ENCODE results near the gene POLR2E.
"Not testable (repeated sequence)": the region's sequence is repeated elsewhere in the genome, so short reads cannot be mapped to it uniquely, and the experiment has no call there.

POLR2E gene

GRCh38 chr19:1131718-1132551, 36.8 kb upstream of the POLR2E start:
- H3K27ac Mint-ChIP-seq, result peak overlapping the region; percentile 80
- H3K4me1 Mint-ChIP-seq (ENCODE audit: low read depth), result peaks cover 19% of the 10 kb centered on the region
- no peaks in the 10 kb centered on the region for H3K36me3 Mint-ChIP-seq
- peak overlapping the region; percentile 83 for H3K4me3 Mint-ChIP-seq
- H3K9me3 Mint-ChIP-seq (ENCODE audit: low read depth), result no peaks in the 10 kb centered on the region
- H3K27me3 Mint-ChIP-seq, result no peaks in the 10 kb centered on the region

- peaks cover 17% of the 10 kb centered on the region for H3K4me1 Mint-ChIP-seq (ENCODE audit: low read depth)
- H3K27me3 Mint-ChIP-seq, result no peaks in the 10 kb centered on the region
- peak overlapping the region; percentile 83 for H3K4me3 Mint-ChIP-seq
- H3K36me3 Mint-ChIP-seq, result no peaks in the 10 kb centered on the region
- H3K9me3 Mint-ChIP-seq (ENCODE audit: low read depth), result no peaks in the 10 kb centered on the region
- peak overlapping the region; percentile 81 for H3K27ac Mint-ChIP-seq
Observed at GRCh38 chr19:1130771-1131717, 35.9 kb upstream of the POLR2E start.

GRCh38 chr19:1129535-1129934, 34.4 kb upstream of the POLR2E start:
- Mint-ChIP-seq H3K27ac (no peak overlapping the region), H3K4me3 (peak overlapping the region; percentile 83), H3K4me1 (ENCODE audit: low read depth) (peaks cover 17% of the 10 kb centered on the region), H3K27me3 (no peaks in the 10 kb centered on the region), H3K36me3 (no peaks in the 10 kb centered on the region), H3K9me3 (ENCODE audit: low read depth) (no peaks in the 10 kb centered on the region)

GRCh38 chr19:1129084-1129483, 33.9 kb upstream of the POLR2E start:
- peaks cover 17% of the 10 kb centered on the region for H3K4me1 Mint-ChIP-seq (ENCODE audit: low read depth)
- H3K4me3 Mint-ChIP-seq; H3K9me3 Mint-ChIP-seq (ENCODE audit: low read depth); H3K27me3 Mint-ChIP-seq; H3K27ac Mint-ChIP-seq; H3K36me3 Mint-ChIP-seq: not testable (repeated sequence)

GRCh38 chr19:1128106-1128505, 32.9 kb upstream of the POLR2E start:
- Mint-ChIP-seq H3K4me3 (no peak overlapping the region), H3K9me3 (ENCODE audit: low read depth) (no peaks in the 10 kb centered on the region), H3K27me3 (no peaks in the 10 kb centered on the region), H3K4me1 (ENCODE audit: low read depth) (peaks cover 17% of the 10 kb centered on the region), H3K36me3 (no peaks in the 10 kb centered on the region), H3K27ac (peak overlapping the region; percentile 46)

GRCh38 chr19:1126984-1127760, 32.0 kb upstream of the POLR2E start:
- no peak overlapping the region for H3K27ac Mint-ChIP-seq
- no peaks in the 10 kb centered on the region for H3K9me3 Mint-ChIP-seq (ENCODE audit: low read depth)
- H3K27me3 Mint-ChIP-seq, result no peaks in the 10 kb centered on the region
- peaks cover 17% of the 10 kb centered on the region for H3K4me1 Mint-ChIP-seq (ENCODE audit: low read depth)
- H3K36me3 Mint-ChIP-seq, result no peaks in the 10 kb centered on the region
- H3K4me3 Mint-ChIP-seq, result no peak overlapping the region

GRCh38 chr19:1125601-1126467, 30.7 kb upstream of the POLR2E start:
- Mint-ChIP-seq H3K36me3 (peaks cover 3% of the 10 kb centered on the region), H3K9me3 (ENCODE audit: low read depth) (no peaks in the 10 kb centered on the region), H3K4me3 (no peak overlapping the region), H3K27ac (no peak overlapping the region), H3K27me3 (no peaks in the 10 kb centered on the region), H3K4me1 (ENCODE audit: low read depth) (peaks cover 16% of the 10 kb centered on the region)

GRCh38 chr19:1123885-1124677, 28.9 kb upstream of the POLR2E start:
- Mint-ChIP-seq H3K27ac (no peak overlapping the region), H3K4me1 (ENCODE audit: low read depth) (peaks cover 5% of the 10 kb centered on the region), H3K4me3 (no peak overlapping the region), H3K36me3 (peaks cover 3% of the 10 kb centered on the region), H3K27me3 (no peaks in the 10 kb centered on the region), H3K9me3 (ENCODE audit: low read depth) (no peaks in the 10 kb centered on the region)

GRCh38 chr19:1123381-1123780, 28.2 kb upstream of the POLR2E start:
- H3K4me3 Mint-ChIP-seq, result no peak overlapping the region
- H3K4me1 Mint-ChIP-seq (ENCODE audit: low read depth), result peaks cover 4% of the 10 kb centered on the region
- no peaks in the 10 kb centered on the region for H3K27me3 Mint-ChIP-seq
- H3K36me3 Mint-ChIP-seq, result peaks cover 3% of the 10 kb centered on the region
- H3K9me3 Mint-ChIP-seq (ENCODE audit: low read depth), result no peaks in the 10 kb centered on the region
- no peak overlapping the region for H3K27ac Mint-ChIP-seq

- Mint-ChIP-seq H3K9me3 (ENCODE audit: low read depth) (no peaks in the 10 kb centered on the region), H3K4me1 (ENCODE audit: low read depth) (peaks cover 4% of the 10 kb centered on the region), H3K27ac (no peak overlapping the region)
Observed at GRCh38 chr19:1122972-1123363, 27.8 kb upstream of the POLR2E start.

GRCh38 chr19:1122021-1122971, 27.1 kb upstream of the POLR2E start:
- Mint-ChIP-seq H3K27ac (no peak overlapping the region), H3K9me3 (ENCODE audit: low read depth) (no peaks in the 10 kb centered on the region), H3K4me1 (ENCODE audit: low read depth) (peaks cover 2% of the 10 kb centered on the region), H3K27me3 (no peaks in the 10 kb centered on the region), H3K36me3 (peaks cover 3% of the 10 kb centered on the region), H3K4me3 (no peak overlapping the region)

More at GRCh38 chr19:1122972-1123363, 27.8 kb upstream of the POLR2E start:
- peaks cover 3% of the 10 kb centered on the region for H3K36me3 Mint-ChIP-seq
- no peaks in the 10 kb centered on the region for H3K27me3 Mint-ChIP-seq
- no peak overlapping the region for H3K4me3 Mint-ChIP-seq

GRCh38 chr19:1121395-1121794, 26.2 kb upstream of the POLR2E start:
- H3K36me3 Mint-ChIP-seq, result peaks cover 3% of the 10 kb centered on the region

More at GRCh38 chr19:1121395-1121794, 26.2 kb upstream of the POLR2E start:
- Mint-ChIP-seq H3K27ac (no peak overlapping the region), H3K4me3 (no peak overlapping the region), H3K27me3 (no peaks in the 10 kb centered on the region), H3K4me1 (ENCODE audit: low read depth) (no peaks in the 10 kb centered on the region), H3K9me3 (ENCODE audit: low read depth) (no peaks in the 10 kb centered on the region)
